22Rv1 (cell line): ENCODE measurements around the gene CXorf49B.
"Not testable (repeated sequence)": the region's sequence is repeated elsewhere in the genome, so short reads cannot be mapped to it uniquely, and the experiment has no call there.

Source experiments
- CTCF ChIP-seq: fragments of 450-650 bp; IDR thresholded peaks from 2 replicates; pipeline ENCODE4 v1.5.1; 2017; ENCODE audit warnings: mild to moderate bottlenecking
- ZFX ChIP-seq: fragments of 450-650 bp; IDR thresholded peaks from 2 replicates; pipeline ENCODE4 v1.6.1; 2017; ENCODE audit warnings: antibody characterized with exemption, borderline replicate concordance

- TF ChIP-seq CTCF, ZFX: not testable (repeated sequence)
Measured at GRCh38 chrX:71782225-71782949, 19.2 kb downstream of the CXorf49B start.
